ENCODE measurements around the gene STARD5.
"Not testable (repeated sequence)": the region's sequence is repeated elsewhere in the genome, so short reads cannot be mapped to it uniquely, and the experiment has no call there.

The STARD5 gene

GRCh38 chr15:81337241-81337640, 13.3 kb upstream of the STARD5 start:
- DNase-seq: no peak

- peak; percentile 27 for DNase-seq
Observed at GRCh38 chr15:81336568-81336967, 12.6 kb upstream of the STARD5 start.

- DNase-seq: no peak
Observed at GRCh38 chr15:81335631-81336030, 11.7 kb upstream of the STARD5 start.

- DNase-seq: no peak
Observed at GRCh38 chr15:81334768-81335435, 11.0 kb upstream of the STARD5 start.

- no peak for DNase-seq
Observed at GRCh38 chr15:81333363-81333762, 9.4 kb upstream of the STARD5 start.

GRCh38 chr15:81332326-81332725, 8.4 kb upstream of the STARD5 start:
- no peak for DNase-seq

GRCh38 chr15:81331600-81331999, 7.7 kb upstream of the STARD5 start:
- no peak for DNase-seq

- not testable (repeated sequence) for DNase-seq
Observed at GRCh38 chr15:81331141-81331540, 7.2 kb upstream of the STARD5 start.

GRCh38 chr15:81330366-81331090, 6.6 kb upstream of the STARD5 start:
- DNase-seq: no peak

GRCh38 chr15:81329446-81329845, 5.5 kb upstream of the STARD5 start:
- no peak for DNase-seq

- DNase-seq: no peak
Observed at GRCh38 chr15:81327516-81327915, 3.6 kb upstream of the STARD5 start.

GRCh38 chr15:81326466-81327212, 2.7 kb upstream of the STARD5 start:
- DNase-seq: no peak

GRCh38 chr15:81323559-81323943, 390 bp downstream of the STARD5 start:
- no peak for DNase-seq

GRCh38 chr15:81322676-81323253, 1.2 kb downstream of the STARD5 start:
- DNase-seq: no peak

GRCh38 chr15:81321667-81322066, 2.3 kb downstream of the STARD5 start:
- no peak for DNase-seq

- DNase-seq: no peak
Observed at GRCh38 chr15:81317642-81318017, 6.3 kb downstream of the STARD5 start.

GRCh38 chr15:81316267-81316666, 7.7 kb downstream of the STARD5 start:
- no peak for DNase-seq

- no peak for DNase-seq
Observed at GRCh38 chr15:81315452-81316175, 8.3 kb downstream of the STARD5 start.

- DNase-seq: no peak
Observed at GRCh38 chr15:81314378-81314777, 9.6 kb downstream of the STARD5 start.

GRCh38 chr15:81313686-81314085, 10.3 kb downstream of the STARD5 start:
- DNase-seq: no peak

- no peak for DNase-seq
Observed at GRCh38 chr15:81312790-81313543, 11.0 kb downstream of the STARD5 start.
